ENCODE measurements around the gene SERPINE1. TPM values are rescaled to one million over a fixed set of nuclear protein-coding genes. Genes with fewer than 3 reads are reported as not detected.
A peak's percentile ranks its signal among the peaks of the same experiment; 100 is the strongest.

SERPINE1 gene
- total and polyA plus RNA-seq, 2 of the 13 experiments (the other 11 are each of a cell fraction or from before 2014, with no cell fraction given), result 21.2 to 1,576 TPM

DNA sequence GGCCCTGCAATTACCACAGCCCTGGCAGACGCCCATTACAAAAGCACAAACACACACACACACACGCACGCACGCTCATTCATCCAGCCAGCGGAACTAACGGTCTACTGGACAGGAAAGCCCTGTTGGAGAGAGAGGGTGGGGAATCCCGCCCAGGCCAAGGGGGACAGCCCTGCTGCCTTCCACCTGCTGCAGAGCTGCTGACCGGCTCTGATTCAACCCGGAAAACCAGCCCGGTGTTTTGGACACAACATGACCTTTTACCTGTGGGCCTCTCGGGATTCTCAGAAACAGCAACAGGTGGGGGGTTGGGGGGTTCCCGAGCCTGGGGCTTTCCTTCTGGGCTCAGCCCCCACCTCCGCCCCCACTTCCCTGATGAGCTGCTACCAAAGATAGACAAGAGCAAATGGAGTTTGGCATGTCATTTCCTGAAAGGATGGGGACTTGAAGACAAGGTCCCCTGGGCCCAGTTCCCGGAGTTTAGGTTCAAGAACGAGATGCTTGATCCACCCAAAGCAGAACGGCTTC, 18.5 kb upstream of the SERPINE1 start (continued):
- 0 out of 2 replicates have a peak, but pooled peaks have one; percentile 25 for TF ChIP-seq ZFP90 (CRISPR knock-in tag; IDR thresholded peaks at IDR 0.05; ENCODE audit: borderline replicate concordance)

DNA sequence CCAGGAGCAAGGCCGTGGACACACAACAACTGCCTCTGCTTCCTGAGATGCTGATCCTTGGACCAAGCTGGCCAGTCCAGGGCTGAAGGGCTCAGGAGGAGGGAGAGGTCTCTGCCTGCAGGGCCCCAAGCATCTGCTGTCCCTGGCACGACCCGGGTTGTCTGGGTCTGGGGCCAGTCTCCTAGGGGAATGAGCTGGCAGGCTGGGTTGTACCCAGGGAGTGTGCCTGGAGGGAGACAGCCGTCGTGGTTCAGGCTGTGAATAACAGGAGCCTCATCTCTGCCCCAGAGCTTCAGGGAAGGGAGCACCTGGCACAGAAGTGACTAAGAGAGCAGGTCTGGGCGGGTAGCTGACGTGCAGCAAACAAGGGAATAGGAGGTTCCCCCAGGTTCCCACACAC, 17.9 kb upstream of the SERPINE1 start:
- Histone ChIP-seq H3K4me2 (ENCODE audit: low read depth, low read length) (peak overlapping the region; percentile 71), H2AFZ (ENCODE audit: low read length) (no peak overlapping the region), H3K36me3 (replicated peaks in 1 of 2; ENCODE audit: control insufficient read depth in 1 of 2, insufficient read depth in 2 of 2, low read length in 2 of 2) (no peaks in the 10 kb centered on the region), H4K20me1 (ENCODE audit: insufficient read depth, low read length) (no peaks in the 10 kb centered on the region), H3K9ac (ENCODE audit: insufficient read depth, low read depth, low read length) (peak overlapping the region; percentile 41; the same call in 1 of the 2 replicates), H3K27me3 (ENCODE audit: control insufficient read depth in 1 of 2, insufficient read depth in 2 of 2, low read length in 2 of 2) (0 out of 5 replicates have a peak, but pooled peaks cover 0 to 3% of the 10 kb centered on the region in 2 experiments), H3K79me2 (ENCODE audit: insufficient read depth, low read length) (no peaks in the 10 kb centered on the region), H3K4me1 (ENCODE audit: insufficient read depth, low read length) (peaks cover 85% of the 10 kb centered on the region), H3K27ac (ENCODE audit: extremely low read length, insufficient read depth, low read length) (peak overlapping the region; percentile 51), H3K4me3 (replicated peaks in 1 of 3; ENCODE audit: insufficient read depth in 1 of 3, low read depth in 2 of 3, low read length in 3 of 3) (peak overlapping the region in 1 of 3 experiments; percentile 51; a peak in 1 of 6 replicates), H3K9me3 (ENCODE audit: low read length) (no peaks in the 10 kb centered on the region)
- ATAC-seq, result peak; percentile 61
- no TSS peak for BruUV-seq (replicated peaks)
- in situ Hi-C loops (cut with HindIII; ENCODE audit: extremely low pct_ligation_motif_present, low pct_unique_long_range_greater_than_20kb), result no loop called here
- FAIRE-seq, result no peak
- ChIA-PET POLR2A (interaction anchor here (0.7 to 3.8 kb wide), 8 partner anchors 8 to 219 kb away, joined by 3 to 68 read pairs (median 6); partner anchors contain the start of genes MOGAT3, SERPINE1, UFSP1 and VGF), CTCF (ENCODE audit: low intra/inter-chr PET ratio, low total read pairs) (no interaction called here)
- intact Hi-C loops (cut with micrococcal nuclease; ENCODE audit: unreplicated experiment), result no loop called here
- no CpG with 5 or more reads among the region's 7 CpGs for WGBS (ENCODE audit: low lambda C conversion rate)
- no peak for DNase-seq (ENCODE audit: low spot score)
- TF ChIP-seq, protein P1, sequence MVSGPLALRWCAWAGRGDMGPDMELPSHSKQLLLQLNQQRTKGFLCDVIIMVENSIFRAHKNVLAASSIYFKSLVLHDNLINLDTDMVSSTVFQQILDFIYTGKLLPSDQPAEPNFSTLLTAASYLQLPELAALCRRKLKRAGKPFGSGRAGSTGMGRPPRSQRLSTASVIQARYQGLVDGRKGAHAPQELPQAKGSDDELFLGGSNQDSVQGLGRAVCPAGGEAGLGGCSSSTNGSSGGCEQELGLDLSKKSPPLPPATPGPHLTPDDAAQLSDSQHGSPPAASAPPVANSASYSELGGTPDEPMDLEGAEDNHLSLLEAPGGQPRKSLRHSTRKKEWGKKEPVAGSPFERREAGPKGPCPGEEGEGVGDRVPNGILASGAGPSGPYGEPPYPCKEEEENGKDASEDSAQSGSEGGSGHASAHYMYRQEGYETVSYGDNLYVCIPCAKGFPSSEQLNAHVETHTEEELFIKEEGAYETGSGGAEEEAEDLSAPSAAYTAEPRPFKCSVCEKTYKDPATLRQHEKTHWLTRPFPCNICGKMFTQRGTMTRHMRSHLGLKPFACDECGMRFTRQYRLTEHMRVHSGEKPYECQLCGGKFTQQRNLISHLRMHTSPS (CRISPR knock-in tag; IDR thresholded peaks at IDR 0.05; ENCODE audit: low read depth), result peak; percentile 60; the same call in 1 of the 2 replicates
- TF ChIP-seq, protein P2, sequence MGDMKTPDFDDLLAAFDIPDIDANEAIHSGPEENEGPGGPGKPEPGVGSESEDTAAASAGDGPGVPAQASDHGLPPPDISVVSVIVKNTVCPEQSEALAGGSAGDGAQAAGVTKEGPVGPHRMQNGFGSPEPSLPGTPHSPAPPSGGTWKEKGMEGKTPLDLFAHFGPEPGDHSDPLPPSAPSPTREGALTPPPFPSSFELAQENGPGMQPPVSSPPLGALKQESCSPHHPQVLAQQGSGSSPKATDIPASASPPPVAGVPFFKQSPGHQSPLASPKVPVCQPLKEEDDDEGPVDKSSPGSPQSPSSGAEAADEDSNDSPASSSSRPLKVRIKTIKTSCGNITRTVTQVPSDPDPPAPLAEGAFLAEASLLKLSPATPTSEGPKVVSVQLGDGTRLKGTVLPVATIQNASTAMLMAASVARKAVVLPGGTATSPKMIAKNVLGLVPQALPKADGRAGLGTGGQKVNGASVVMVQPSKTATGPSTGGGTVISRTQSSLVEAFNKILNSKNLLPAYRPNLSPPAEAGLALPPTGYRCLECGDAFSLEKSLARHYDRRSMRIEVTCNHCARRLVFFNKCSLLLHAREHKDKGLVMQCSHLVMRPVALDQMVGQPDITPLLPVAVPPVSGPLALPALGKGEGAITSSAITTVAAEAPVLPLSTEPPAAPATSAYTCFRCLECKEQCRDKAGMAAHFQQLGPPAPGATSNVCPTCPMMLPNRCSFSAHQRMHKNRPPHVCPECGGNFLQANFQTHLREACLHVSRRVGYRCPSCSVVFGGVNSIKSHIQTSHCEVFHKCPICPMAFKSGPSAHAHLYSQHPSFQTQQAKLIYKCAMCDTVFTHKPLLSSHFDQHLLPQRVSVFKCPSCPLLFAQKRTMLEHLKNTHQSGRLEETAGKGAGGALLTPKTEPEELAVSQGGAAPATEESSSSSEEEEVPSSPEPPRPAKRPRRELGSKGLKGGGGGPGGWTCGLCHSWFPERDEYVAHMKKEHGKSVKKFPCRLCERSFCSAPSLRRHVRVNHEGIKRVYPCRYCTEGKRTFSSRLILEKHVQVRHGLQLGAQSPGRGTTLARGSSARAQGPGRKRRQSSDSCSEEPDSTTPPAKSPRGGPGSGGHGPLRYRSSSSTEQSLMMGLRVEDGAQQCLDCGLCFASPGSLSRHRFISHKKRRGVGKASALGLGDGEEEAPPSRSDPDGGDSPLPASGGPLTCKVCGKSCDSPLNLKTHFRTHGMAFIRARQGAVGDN (CRISPR knock-in tag; IDR thresholded peaks at IDR 0.05), result peak; percentile 61; the same call in 1 of the 2 replicates
- TF ChIP-seq ZFX (CRISPR knock-in tag; IDR thresholded peaks at IDR 0.05; ENCODE audit: low read depth), result peak; percentile 32
- no peak for TF ChIP-seq FLYWCH1 (CRISPR knock-in tag; IDR thresholded peaks at IDR 0.05)
- TF ChIP-seq, protein P3, sequence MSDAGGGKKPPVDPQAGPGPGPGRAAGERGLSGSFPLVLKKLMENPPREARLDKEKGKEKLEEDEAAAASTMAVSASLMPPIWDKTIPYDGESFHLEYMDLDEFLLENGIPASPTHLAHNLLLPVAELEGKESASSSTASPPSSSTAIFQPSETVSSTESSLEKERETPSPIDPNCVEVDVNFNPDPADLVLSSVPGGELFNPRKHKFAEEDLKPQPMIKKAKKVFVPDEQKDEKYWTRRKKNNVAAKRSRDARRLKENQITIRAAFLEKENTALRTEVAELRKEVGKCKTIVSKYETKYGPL (CRISPR knock-in tag; IDR thresholded peaks at IDR 0.05), result no peak
- peak; percentile 42; the same call in 1 of the 2 replicates for TF ChIP-seq ZMYM3 (CRISPR knock-in tag; IDR thresholded peaks at IDR 0.05)
- TF ChIP-seq, protein P4, sequence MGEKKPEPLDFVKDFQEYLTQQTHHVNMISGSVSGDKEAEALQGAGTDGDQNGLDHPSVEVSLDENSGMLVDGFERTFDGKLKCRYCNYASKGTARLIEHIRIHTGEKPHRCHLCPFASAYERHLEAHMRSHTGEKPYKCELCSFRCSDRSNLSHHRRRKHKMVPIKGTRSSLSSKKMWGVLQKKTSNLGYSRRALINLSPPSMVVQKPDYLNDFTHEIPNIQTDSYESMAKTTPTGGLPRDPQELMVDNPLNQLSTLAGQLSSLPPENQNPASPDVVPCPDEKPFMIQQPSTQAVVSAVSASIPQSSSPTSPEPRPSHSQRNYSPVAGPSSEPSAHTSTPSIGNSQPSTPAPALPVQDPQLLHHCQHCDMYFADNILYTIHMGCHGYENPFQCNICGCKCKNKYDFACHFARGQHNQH (CRISPR knock-in tag; IDR thresholded peaks at IDR 0.05), result 0 out of 2 replicates have a peak, but pooled peaks have one; percentile 7
- 0 out of 2 replicates have a peak, but pooled peaks have one; percentile 35 for TF ChIP-seq HNRNPL (IDR thresholded peaks at IDR 0.05; ENCODE audit: low read depth, low read length)
- no peak for TF ChIP-seq TEAD2 (CRISPR knock-in tag; IDR thresholded peaks at IDR 0.05)
- no peak for TF ChIP-seq CENPX (CRISPR knock-in tag; IDR thresholded peaks at IDR 0.05)
- TF ChIP-seq ZNF121 (CRISPR knock-in tag; IDR thresholded peaks at IDR 0.05), result peak; percentile 74
- no peak for TF ChIP-seq NAIF1 (CRISPR knock-in tag; IDR thresholded peaks at IDR 0.05; ENCODE audit: borderline replicate concordance)
- TF ChIP-seq U2AF2 (IDR thresholded peaks at IDR 0.05; ENCODE audit: low read depth, low read length), result no peak
- 0 out of 2 replicates have a peak, but pooled peaks have one; percentile 8 for TF ChIP-seq HNF4A (CRISPR knock-in tag; IDR thresholded peaks at IDR 0.05)

All from HepG2 (cell line).